Naive B cell (primary cell): ENCODE results near the gene MACROD1. TPM values are rescaled to one million over a fixed set of nuclear protein-coding genes. Genes with fewer than 3 reads are reported as not detected.

Experiments used
- ATAC-seq, 2 donors: fragments of 150-1000 bp; cut with Tn5 transposase; 2 replicates each; pipeline ENCODE4 v1.10.0; 2021; ENCODE audit warnings: low read depth in 2 of 2, mild to moderate bottlenecking in 2 of 2, moderate library complexity in 2 of 2
- DNase-seq: peaks from one replicate; pipeline ENCODE4 v3.0.0; 2022
- H3K27ac Mint-ChIP-seq, 6 donors: one replicate each; pipeline ENCODE4 v1.8.0; 2020 to 2022; ENCODE audit warnings: mild to moderate bottlenecking in 6 of 6, mixed read lengths in 6 of 6, moderate library complexity in 5 of 6, inconsistent platforms in 2 of 6
- H3K27me3 Mint-ChIP-seq, 3 donors: one replicate each; pipeline ENCODE4 v1.8.0; 2021 to 2022; ENCODE audit warnings: mixed read lengths in 3 of 3, mild to moderate bottlenecking in 1 of 3
- H3K36me3 Mint-ChIP-seq, 2 donors: one replicate each; pipeline ENCODE4 v1.8.0; 2020 to 2022; ENCODE audit warnings: mixed read lengths in 2 of 2, inconsistent platforms in 1 of 2, mild to moderate bottlenecking in 1 of 2
- H3K4me1 Mint-ChIP-seq, 3 donors: one replicate each; pipeline ENCODE4 v1.8.0; 2020 to 2022; ENCODE audit warnings: mixed read lengths in 3 of 3, inconsistent platforms in 1 of 3, mild to moderate bottlenecking in 1 of 3, moderate library complexity in 1 of 3
- H3K4me3 Mint-ChIP-seq, 8 donors: one replicate each; pipeline ENCODE4 v1.8.0; 2020 to 2022; ENCODE audit warnings: mild to moderate bottlenecking in 8 of 8, mixed read lengths in 8 of 8, moderate library complexity in 8 of 8, inconsistent platforms in 2 of 8
- H3K9me3 Mint-ChIP-seq, 7 donors: one replicate each; pipeline ENCODE4 v1.8.0; 2020 to 2022; ENCODE audit warnings: mixed read lengths in 7 of 7, mild to moderate bottlenecking in 5 of 7, inconsistent platforms in 2 of 7, moderate library complexity in 1 of 7
- polyA plus RNA-seq, 6 donors: library from polyadenylated mRNA; unstranded; fragments of 300-500 nt; fragmentation: Illumina TruSeq; gene quantifications; one replicate each; pipeline ENCODE4 v1.2.3, GENCODE V29; 2021; ENCODE audit warnings: low read depth in 6 of 6

Gene MACROD1
- polyA plus RNA-seq, 6 donors from 2014 or later, result 1.5 to 7.0 (median 3.2) TPM

DNA sequence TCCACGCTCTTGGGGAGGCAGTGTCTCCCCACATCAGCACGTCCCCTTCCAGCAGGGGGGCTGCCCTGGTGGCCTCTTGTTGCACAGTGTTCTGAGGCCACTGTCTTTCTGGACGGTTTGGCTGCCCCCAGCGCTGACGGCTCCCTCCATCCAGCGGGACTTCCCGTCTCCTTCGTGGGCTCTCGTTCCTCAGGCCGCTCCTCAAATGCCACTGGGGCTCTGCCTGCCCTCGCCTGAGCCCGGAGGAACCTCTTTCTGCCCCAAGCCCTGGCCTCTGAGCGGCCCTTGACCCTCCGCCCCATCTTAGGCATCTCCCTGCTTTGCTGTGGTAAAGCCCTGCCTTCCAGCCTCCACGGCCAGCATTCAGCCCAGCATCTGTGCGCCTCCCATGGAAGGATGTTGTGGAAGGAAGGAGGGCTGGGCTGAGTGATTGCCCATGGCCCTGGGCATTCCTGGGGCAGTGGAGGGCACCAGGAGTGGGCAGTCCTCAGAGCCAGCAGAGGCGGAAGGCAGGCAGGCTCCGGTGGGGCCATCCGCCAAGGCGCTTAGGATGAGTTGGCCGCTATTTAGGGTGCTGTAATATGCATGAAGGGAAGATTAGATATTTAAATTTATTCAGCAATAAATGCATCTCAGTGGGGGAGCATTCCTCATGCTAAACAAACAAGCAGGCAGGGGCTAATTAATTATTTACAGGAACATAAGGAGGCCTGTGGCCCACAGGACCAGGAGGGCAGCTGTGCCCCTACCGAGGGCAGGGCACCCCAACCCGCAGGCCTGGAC is 161.9 kb downstream of the MACROD1 start:
- H3K36me3 Mint-ChIP-seq, result no peaks in the 10 kb centered on the region
- no peak for DNase-seq
- no peak for ATAC-seq
- peaks cover 18 to 29% (median 20%) of the 10 kb centered on the region in 3 donors for H3K4me1 Mint-ChIP-seq
- peaks cover 18 to 44% (median 28%) of the 10 kb centered on the region in 3 donors for H3K27me3 Mint-ChIP-seq
- H3K9me3 Mint-ChIP-seq, result no peaks in the 10 kb centered on the region
- peak overlapping the region in 1 of 6 donors; percentile 77 for H3K27ac Mint-ChIP-seq
- H3K4me3 Mint-ChIP-seq, result peak overlapping the region in 1 of 8 donors; percentile 21

DNA sequence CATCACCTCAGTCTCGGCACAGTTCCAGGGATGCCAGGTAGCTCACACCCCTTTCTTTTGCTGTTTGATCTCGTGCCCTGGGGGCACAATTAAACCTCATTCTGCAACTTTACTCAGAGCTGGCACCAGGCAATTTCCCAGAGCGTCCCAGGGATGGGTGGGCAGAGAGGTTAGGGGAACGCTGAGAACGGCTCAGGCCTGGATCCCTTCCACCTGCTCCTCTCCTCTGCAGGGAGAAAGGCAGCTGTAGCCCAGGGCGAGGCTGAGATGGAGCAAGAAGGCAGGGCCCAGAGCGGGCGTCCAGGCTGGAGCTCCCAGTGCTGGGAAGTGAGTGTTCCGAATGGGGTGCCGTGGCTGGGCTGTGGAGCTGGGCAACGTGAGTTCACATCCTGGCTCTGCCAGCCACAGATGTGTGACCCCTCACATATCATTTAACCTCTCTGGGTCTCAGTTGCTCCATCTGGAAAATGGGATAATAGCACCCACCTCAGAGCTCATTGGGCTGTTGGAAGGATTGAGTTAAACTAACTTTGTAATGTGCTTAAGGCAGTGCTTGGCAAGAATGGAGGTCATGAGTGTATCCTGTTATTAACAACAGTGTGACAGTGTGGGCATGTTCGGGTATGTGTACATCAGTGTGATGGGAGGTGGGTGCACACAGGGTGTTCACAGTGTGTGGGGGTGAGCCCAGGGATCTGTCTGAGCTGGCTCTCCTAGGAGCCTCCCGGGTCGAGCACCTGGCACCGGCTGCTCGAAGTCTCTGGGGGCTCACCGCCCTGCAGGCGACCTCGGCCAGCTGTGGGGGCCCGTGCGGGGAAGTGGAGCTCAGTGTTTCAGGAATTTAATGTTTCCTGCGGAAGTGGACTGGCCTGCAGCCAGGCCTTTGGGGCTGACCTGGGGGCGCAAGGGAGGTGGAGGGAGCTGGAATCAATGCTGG is 164.2 kb downstream of the MACROD1 start:
- no peak for ATAC-seq
- peak overlapping the region; percentile 47 to 75 (median 58) for H3K4me3 Mint-ChIP-seq

GRCh38 chr11:64000740-64001483 is 165.0 kb downstream of the MACROD1 start:
- no peak for ATAC-seq
- no peaks in the 10 kb centered on the region for H3K9me3 Mint-ChIP-seq

More for the DNA sequence above, 164.2 kb downstream of the MACROD1 start:
- H3K36me3 Mint-ChIP-seq, result peaks cover 6 to 16% of the 10 kb centered on the region in 2 donors
- peaks cover 5 to 21% (median 18%) of the 10 kb centered on the region in 3 donors for H3K4me1 Mint-ChIP-seq
- no peaks in the 10 kb centered on the region for H3K9me3 Mint-ChIP-seq
- H3K27ac Mint-ChIP-seq, result peak overlapping the region in 1 of 6 donors; percentile 34
- no peak for DNase-seq
- H3K27me3 Mint-ChIP-seq, result peaks cover 4 to 27% (median 5%) of the 10 kb centered on the region in 3 donors

GRCh38 chr11:64000026-64000739 is 165.7 kb downstream of the MACROD1 start:
- Mint-ChIP-seq H3K36me3 (peaks cover 6 to 16% of the 10 kb centered on the region in 2 donors), H3K4me1 (peaks cover 5 to 18% (median 17%) of the 10 kb centered on the region in 3 donors), H3K27ac (peak overlapping the region in 1 of 6 donors; percentile 85), H3K27me3 (peaks cover 0 to 16% (median 4%) of the 10 kb centered on the region in 3 donors), H3K4me3 (peak overlapping the region in 7 of 8 donors; percentile 15 to 84 (median 68)), H3K9me3 (no peaks in the 10 kb centered on the region)
- DNase-seq (peak; percentile 72), ATAC-seq (peak; percentile 76)

More at GRCh38 chr11:64000740-64001483, 165.0 kb downstream of the MACROD1 start:
- peaks cover 5 to 18% (median 17%) of the 10 kb centered on the region in 3 donors for H3K4me1 Mint-ChIP-seq
- H3K36me3 Mint-ChIP-seq, result peaks cover 6 to 16% of the 10 kb centered on the region in 2 donors
- H3K27ac Mint-ChIP-seq, result peak overlapping the region in 1 of 6 donors; percentile 24
- H3K4me3 Mint-ChIP-seq, result peak overlapping the region in 7 of 8 donors; percentile 47 to 75 (median 59)
- H3K27me3 Mint-ChIP-seq, result peaks cover 0 to 21% (median 4%) of the 10 kb centered on the region in 3 donors
- no peak for DNase-seq

- Mint-ChIP-seq H3K27me3 (peaks cover 0 to 16% (median 4%) of the 10 kb centered on the region in 3 donors), H3K27ac (peak overlapping the region in 1 of 6 donors; percentile 85)
- DNase-seq, result peak; percentile 35
These were observed 166.4 kb downstream of the MACROD1 start for GRCh38 chr11:63999349-64000025.

DNA sequence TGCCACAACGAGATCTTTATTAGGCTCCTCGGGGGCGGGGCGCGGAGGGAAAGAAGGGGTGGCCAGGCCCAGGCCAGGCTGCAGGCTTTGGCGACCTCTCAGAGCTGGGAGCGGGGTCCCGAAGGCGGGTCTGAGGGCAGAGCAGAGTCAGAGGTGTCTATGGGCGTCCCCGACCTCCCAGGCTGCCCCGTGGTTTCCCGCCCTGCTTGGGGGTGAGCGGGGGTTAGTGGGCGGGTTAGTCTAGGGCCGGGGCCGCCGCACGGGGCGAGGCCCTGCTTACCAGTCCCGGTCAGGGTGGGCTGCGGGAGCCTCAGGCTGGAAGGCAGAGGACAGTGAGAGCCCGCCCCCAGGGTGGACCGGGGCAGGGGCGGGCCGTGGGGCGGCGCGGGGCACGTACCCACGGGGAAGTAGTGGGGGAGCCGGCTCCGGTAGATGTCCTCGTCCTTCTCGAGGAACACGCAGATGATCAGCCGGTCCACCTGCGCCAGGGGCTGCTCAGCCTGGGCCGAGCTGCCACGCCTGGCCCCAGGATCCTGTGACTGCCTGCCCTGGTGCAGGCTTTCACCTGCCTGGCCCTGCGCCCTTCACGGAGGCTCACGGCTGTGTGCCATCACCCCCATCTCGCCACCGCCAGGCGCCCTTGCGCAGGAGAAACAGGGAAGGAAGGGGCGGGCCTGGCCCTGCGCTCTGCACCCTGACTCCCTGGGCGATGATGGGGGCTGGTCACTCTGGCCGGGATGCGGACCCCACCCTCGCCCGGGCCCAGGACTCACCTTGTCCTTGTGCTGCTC is 167.2 kb downstream of the MACROD1 start:
- DNase-seq, result no peak
- H3K27me3 Mint-ChIP-seq, result peaks cover 0 to 16% (median 4%) of the 10 kb centered on the region in 3 donors

More at GRCh38 chr11:63999349-64000025, 166.4 kb downstream of the MACROD1 start:
- Mint-ChIP-seq H3K36me3 (peaks cover 6 to 23% of the 10 kb centered on the region in 2 donors), H3K4me3 (peak overlapping the region in 7 of 8 donors; percentile 15 to 84 (median 68)), H3K4me1 (peaks cover 5 to 19% (median 17%) of the 10 kb centered on the region in 3 donors), H3K9me3 (no peaks in the 10 kb centered on the region)
- ATAC-seq, result peak; percentile 57 to 58

DNA sequence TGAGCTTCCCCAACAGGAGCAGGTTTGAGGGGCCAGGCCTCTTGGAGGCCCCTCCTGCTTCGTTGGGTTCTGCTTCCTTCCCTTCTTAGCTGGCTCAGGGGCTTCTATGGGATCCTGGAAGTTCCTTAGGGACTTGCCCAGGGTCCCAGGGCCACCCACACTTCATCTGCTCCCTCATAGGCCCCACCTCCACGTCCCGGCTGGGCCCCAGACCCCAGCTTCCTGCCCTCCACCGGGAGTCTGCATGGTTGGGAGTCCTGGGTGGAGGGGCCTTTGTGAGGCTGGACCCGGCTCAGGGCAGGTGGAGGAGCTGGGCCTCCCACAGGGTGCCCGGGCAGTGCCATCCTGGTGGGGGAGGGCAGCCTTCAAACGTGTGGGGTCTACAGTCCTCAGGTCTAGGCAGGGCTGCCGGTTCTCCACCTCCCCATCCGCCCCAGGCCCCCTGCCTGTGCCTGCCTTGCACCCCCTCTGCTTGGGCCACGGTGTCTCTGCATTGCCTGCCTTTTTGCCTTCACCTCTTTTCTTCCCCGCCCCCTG is 168.0 kb downstream of the MACROD1 start:
- DNase-seq (no peak), ATAC-seq (no peak)
- peak overlapping the region in 2 of 6 donors; percentile 24 to 46 for H3K27ac Mint-ChIP-seq
- H3K36me3 Mint-ChIP-seq, result peaks cover 10 to 27% of the 10 kb centered on the region in 2 donors
- peaks cover 0 to 10% (median 4%) of the 10 kb centered on the region in 3 donors for H3K27me3 Mint-ChIP-seq
- peak overlapping the region in 5 of 8 donors; percentile 15 to 74 (median 38) for H3K4me3 Mint-ChIP-seq
- no peaks in the 10 kb centered on the region for H3K9me3 Mint-ChIP-seq
- H3K4me1 Mint-ChIP-seq, result peaks cover 10 to 27% (median 25%) of the 10 kb centered on the region in 3 donors

More for the DNA sequence above, 167.2 kb downstream of the MACROD1 start:
- peak overlapping the region in 2 of 6 donors; percentile 46 to 59 for H3K27ac Mint-ChIP-seq
- H3K4me3 Mint-ChIP-seq, result peak overlapping the region in 7 of 8 donors; percentile 42 to 74 (median 56)
- peak; percentile 13 to 19 for ATAC-seq
- H3K36me3 Mint-ChIP-seq, result peaks cover 6 to 27% of the 10 kb centered on the region in 2 donors
- no peaks in the 10 kb centered on the region for H3K9me3 Mint-ChIP-seq
- peaks cover 5 to 22% (median 19%) of the 10 kb centered on the region in 3 donors for H3K4me1 Mint-ChIP-seq

DNA sequence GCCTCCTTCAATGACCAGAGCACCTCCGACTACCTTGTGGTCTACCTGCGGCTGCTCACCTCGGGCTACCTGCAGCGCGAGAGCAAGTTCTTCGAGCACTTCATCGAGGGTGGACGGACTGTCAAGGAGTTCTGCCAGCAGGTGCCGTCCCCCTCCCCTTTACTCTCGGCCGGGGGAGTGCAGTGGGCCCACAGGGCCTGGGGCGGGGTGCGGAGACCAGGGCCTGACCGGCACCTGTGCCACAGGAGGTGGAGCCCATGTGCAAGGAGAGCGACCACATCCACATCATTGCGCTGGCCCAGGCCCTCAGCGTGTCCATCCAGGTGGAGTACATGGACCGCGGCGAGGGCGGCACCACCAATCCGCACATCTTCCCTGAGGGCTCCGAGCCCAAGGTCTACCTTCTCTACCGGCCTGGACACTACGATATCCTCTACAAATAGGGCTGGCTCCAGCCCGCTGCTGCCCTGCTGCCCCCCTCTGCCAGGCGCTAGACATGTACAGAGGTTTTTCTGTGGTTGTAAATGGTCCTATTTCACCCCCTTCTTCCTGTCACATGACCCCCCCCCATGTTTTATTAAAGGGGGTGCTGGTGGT is 168.7 kb downstream of the MACROD1 start:
- peak overlapping the region in 2 of 6 donors; percentile 14 to 46 for H3K27ac Mint-ChIP-seq
- no peaks in the 10 kb centered on the region for H3K9me3 Mint-ChIP-seq
- peaks cover 10 to 27% of the 10 kb centered on the region in 2 donors for H3K36me3 Mint-ChIP-seq
- peaks cover 10 to 31% (median 26%) of the 10 kb centered on the region in 3 donors for H3K4me1 Mint-ChIP-seq
- peaks cover 0 to 9% (median 4%) of the 10 kb centered on the region in 3 donors for H3K27me3 Mint-ChIP-seq
- ATAC-seq, result no peak
- peak overlapping the region in 2 of 8 donors; percentile 16 to 66 for H3K4me3 Mint-ChIP-seq
- no peak for DNase-seq

DNA sequence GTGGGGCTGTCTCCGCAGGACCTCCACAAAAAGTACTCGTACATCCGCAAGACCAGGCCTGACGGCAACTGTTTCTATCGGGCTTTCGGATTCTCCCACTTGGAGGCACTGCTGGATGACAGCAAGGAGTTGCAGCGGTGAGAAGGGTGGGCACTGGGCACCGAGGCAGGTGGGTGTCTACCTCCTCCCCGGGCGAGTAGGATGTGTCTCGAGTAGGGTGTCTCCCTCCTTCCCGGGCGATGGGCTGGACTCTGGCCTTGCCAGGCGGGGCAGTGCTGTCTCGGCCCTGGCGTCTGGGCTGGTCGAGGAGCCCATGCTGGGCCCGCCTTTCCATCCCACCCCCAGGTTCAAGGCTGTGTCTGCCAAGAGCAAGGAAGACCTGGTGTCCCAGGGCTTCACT is 169.4 kb downstream of the MACROD1 start:
- Mint-ChIP-seq H3K9me3 (no peaks in the 10 kb centered on the region), H3K27me3 (peaks cover 0 to 6% (median 0%) of the 10 kb centered on the region in 3 donors), H3K36me3 (peaks cover 10 to 31% of the 10 kb centered on the region in 2 donors), H3K4me3 (no peak overlapping the region), H3K4me1 (peaks cover 9 to 38% (median 24%) of the 10 kb centered on the region in 3 donors), H3K27ac (peak overlapping the region in 1 of 6 donors; percentile 41)
- DNase-seq, result no peak
- no peak for ATAC-seq

DNA sequence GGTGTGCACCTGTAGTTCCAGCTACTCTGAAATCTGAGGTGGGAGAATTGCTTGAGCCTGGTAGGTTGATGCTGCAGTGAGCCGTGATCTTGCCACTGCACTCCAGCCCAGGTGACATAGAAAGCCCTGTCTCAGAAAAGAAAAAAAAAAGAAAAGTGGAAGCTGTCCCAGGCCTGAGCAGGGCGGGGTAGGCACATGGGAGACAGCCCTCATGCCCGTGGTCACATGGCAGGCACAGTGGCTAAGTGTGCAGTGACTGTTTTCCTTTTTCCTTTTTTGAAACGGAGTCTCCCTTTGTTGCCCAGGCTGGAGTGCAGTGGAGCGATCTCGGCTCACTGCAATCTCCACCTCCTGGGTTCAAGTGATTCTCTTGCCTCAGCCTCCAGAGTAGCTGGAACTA is 171.9 kb downstream of the MACROD1 start:
- Mint-ChIP-seq H3K4me3 (no peak overlapping the region), H3K4me1 (peaks cover 12 to 42% (median 25%) of the 10 kb centered on the region in 3 donors), H3K27me3 (peaks cover 0 to 5% (median 0%) of the 10 kb centered on the region in 3 donors), H3K9me3 (no peaks in the 10 kb centered on the region), H3K27ac (peak overlapping the region in 1 of 6 donors; percentile 47), H3K36me3 (peaks cover 18 to 34% of the 10 kb centered on the region in 2 donors)
- no peak for DNase-seq
- no peak for ATAC-seq
